Endodermal cell (in vitro differentiated cells): Measurements from ENCODE around the gene VILL. TPM values are rescaled to one million over a fixed set of nuclear protein-coding genes. Genes with fewer than 3 reads are reported as not detected.
"Not testable (repeated sequence)": the region's sequence is repeated elsewhere in the genome, so short reads cannot be mapped to it uniquely, and the experiment has no call there.

Source experiments
- DNase-seq: peaks from one replicate; pipeline ENCODE4 v3.0.0-alpha.2; 2017
- H3K27ac ChIP-seq: 2 replicates; pipeline ENCODE4 v1.5.1; 2013; ENCODE audit warnings: mild to moderate bottlenecking, low read depth, low read length, moderate library complexity
- H3K27me3 ChIP-seq: 2 replicates; pipeline ENCODE4 v1.6.1; 2013; ENCODE audit warnings: mild to moderate bottlenecking, low read length, moderate library complexity; ENCODE audit not compliant: insufficient read depth, control insufficient read depth, poor library complexity, severe bottlenecking
- H3K36me3 ChIP-seq: 2 replicates; pipeline ENCODE4 v1.7.0; 2013; ENCODE audit warnings: mild to moderate bottlenecking, low read length, moderate library complexity; ENCODE audit not compliant: control insufficient read depth, insufficient read depth
- H3K4me1 ChIP-seq: one replicate; pipeline ENCODE4 v1.7.0; 2013; ENCODE audit warnings: low read length; ENCODE audit not compliant: control insufficient read depth, insufficient read depth
- H3K4me3 ChIP-seq: 2 replicates; pipeline ENCODE4 v1.5.1; 2013; ENCODE audit warnings: mild to moderate bottlenecking, low read length, moderate library complexity
- H3K9ac ChIP-seq: 2 replicates; pipeline ENCODE4 v1.6.1; 2013; ENCODE audit warnings: mild to moderate bottlenecking, low read length, moderate library complexity; ENCODE audit not compliant: poor library complexity, severe bottlenecking; ENCODE audit errors: extremely low read depth
- H3K9me3 ChIP-seq: 2 replicates; pipeline ENCODE4 v1.6.1; 2013; ENCODE audit warnings: mild to moderate bottlenecking, low read length, moderate library complexity; ENCODE audit not compliant: control insufficient read depth
- H3K27ac Mint-ChIP-seq: 2 replicates; pipeline ENCODE4 v1.8.0; 2020; ENCODE audit warnings: mixed read lengths
- H3K27me3 Mint-ChIP-seq: 2 replicates; pipeline ENCODE4 v1.8.0; 2021; ENCODE audit warnings: mild to moderate bottlenecking, mixed read lengths; ENCODE audit not compliant: insufficient read depth
- H3K36me3 Mint-ChIP-seq: 2 replicates; pipeline ENCODE4 v1.8.0; 2020; ENCODE audit warnings: low read depth, mixed read lengths
- H3K4me1 Mint-ChIP-seq: 2 replicates; pipeline ENCODE4 v1.8.0; 2020; ENCODE audit warnings: mixed read lengths
- H3K4me3 Mint-ChIP-seq: 2 replicates; pipeline ENCODE4 v1.8.0; 2020; ENCODE audit warnings: mild to moderate bottlenecking, moderate library complexity, mixed read lengths
- H3K9me3 Mint-ChIP-seq: 2 replicates; pipeline ENCODE4 v1.8.0; 2020; ENCODE audit warnings: mild to moderate bottlenecking, mixed read lengths
- CTCF ChIP-seq: fragments of 200-600 bp; sonication (generic); conservative IDR thresholded peaks from 2 replicates; pipeline ENCODE4 v1.5.0; 2021; ENCODE audit warnings: antibody characterized with exemption, mild to moderate bottlenecking
- WGBS, 2 experiments: methylation state at CpG; one replicate each; pipeline versions ENCODE4 v1.1.5 to v1.1.7; 2013; ENCODE audit warnings: missing lambda C conversion rate in 2 of 2, mixed read lengths in 1 of 2; ENCODE audit not compliant: insufficient coverage in 1 of 2, insufficient read length in 1 of 2; 5-methylcytosine and 5-hydroxymethylcytosine counted together
- microRNA-seq: library from miRNA; unstranded; fragments of <30 nt; microRNA quantifications from one replicate; pipeline ENCODE4 v1.2.0, GENCODE V29; 2020; ENCODE audit warnings: borderline microRNAs expressed
- total RNA-seq, 2 donors: library from RNA; stranded (reverse); fragmentation: NEBNext Ultra II Directional in 1 of 2; extraction: Animal tissue kit (Norgen Biotek cat#: 25700) in 1 of 2; gene quantifications; 2 replicates in 1 of 2; 3 replicates in 1 of 2; pipeline ENCODE4 v1.2.1, GENCODE V29; 2021

Gene VILL
- total RNA-seq, 2 donors from 2014 or later, result 16.0 to 21.3 TPM

DNA sequence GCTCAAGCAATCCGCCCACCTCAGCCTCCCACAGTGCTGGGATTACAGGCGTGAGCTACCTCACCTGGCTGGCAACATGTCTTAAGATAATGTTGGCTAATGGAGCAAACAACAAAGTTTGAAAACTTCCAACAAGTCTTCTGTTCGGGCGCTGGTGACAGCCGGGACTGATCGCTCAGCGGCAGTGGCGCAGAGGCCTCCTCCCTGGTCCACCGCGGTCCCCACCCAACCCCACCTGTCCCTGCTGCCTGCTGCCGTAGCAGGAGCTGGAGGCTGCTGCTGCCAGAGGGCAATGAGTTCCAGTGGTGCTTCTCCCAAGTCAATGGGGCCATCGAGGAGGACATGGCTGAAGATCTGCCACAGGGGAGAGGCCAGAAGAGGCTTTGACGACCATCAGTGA lies 60.5 kb downstream of the VILL start:
- Mint-ChIP-seq H3K9me3 (peaks cover 35% of the 10 kb centered on the region), H3K27me3 (peaks cover 3% of the 10 kb centered on the region), H3K4me3 (no peak overlapping the region), H3K27ac (no peak overlapping the region), H3K4me1 (no peaks in the 10 kb centered on the region), H3K36me3 (peaks cover 11% of the 10 kb centered on the region)
- no peaks in the 10 kb centered on the region for H3K9me3 ChIP-seq
- no peak for TF ChIP-seq CTCF
- no peak overlapping the region for H3K27ac ChIP-seq
- H3K4me1 ChIP-seq, result no peaks in the 10 kb centered on the region
- H3K9ac ChIP-seq, result no peak overlapping the region
- H3K36me3 ChIP-seq, result no peaks in the 10 kb centered on the region
- no peak for DNase-seq
- H3K4me3 ChIP-seq, result no peak overlapping the region
- 87 to 95% methylated on average over 2 to 13 of the region's 13 CpGs for WGBS, 2 experiments
- H3K27me3 ChIP-seq, result no peaks in the 10 kb centered on the region

GRCh38 chr3:38053286-38053685 lies 62.7 kb downstream of the VILL start:
- not testable (repeated sequence) for H3K9ac ChIP-seq, H3K27ac ChIP-seq, H3K4me3 Mint-ChIP-seq, H3K4me3 ChIP-seq, H3K4me1 ChIP-seq, H3K36me3 ChIP-seq, H3K27me3 Mint-ChIP-seq, H3K27ac Mint-ChIP-seq, H3K4me1 Mint-ChIP-seq, H3K9me3 ChIP-seq, H3K27me3 ChIP-seq, DNase-seq
- Mint-ChIP-seq H3K9me3 (peaks cover 35% of the 10 kb centered on the region), H3K36me3 (peaks cover 11% of the 10 kb centered on the region)
- WGBS, 2 experiments, result 94% methylated on average over 18 of the region's 32 CpGs; no CpG with 5 or more reads in 1 of the 2 experiments

- H3K9me3 Mint-ChIP-seq, result peaks cover 35% of the 10 kb centered on the region
- H3K4me1 Mint-ChIP-seq, H3K36me3 ChIP-seq, H3K27ac Mint-ChIP-seq, H3K27ac ChIP-seq, H3K4me3 ChIP-seq, H3K27me3 Mint-ChIP-seq, H3K9me3 ChIP-seq, DNase-seq, H3K4me3 Mint-ChIP-seq, H3K9ac ChIP-seq, H3K4me1 ChIP-seq, H3K27me3 ChIP-seq: not testable (repeated sequence)
- H3K36me3 Mint-ChIP-seq, result peaks cover 11% of the 10 kb centered on the region
- 91 to 95% methylated on average over 4 to 5 of the region's 9 CpGs for WGBS, 2 experiments
These were observed 63.4 kb downstream of the VILL start for GRCh38 chr3:38053813-38054498.

DNA sequence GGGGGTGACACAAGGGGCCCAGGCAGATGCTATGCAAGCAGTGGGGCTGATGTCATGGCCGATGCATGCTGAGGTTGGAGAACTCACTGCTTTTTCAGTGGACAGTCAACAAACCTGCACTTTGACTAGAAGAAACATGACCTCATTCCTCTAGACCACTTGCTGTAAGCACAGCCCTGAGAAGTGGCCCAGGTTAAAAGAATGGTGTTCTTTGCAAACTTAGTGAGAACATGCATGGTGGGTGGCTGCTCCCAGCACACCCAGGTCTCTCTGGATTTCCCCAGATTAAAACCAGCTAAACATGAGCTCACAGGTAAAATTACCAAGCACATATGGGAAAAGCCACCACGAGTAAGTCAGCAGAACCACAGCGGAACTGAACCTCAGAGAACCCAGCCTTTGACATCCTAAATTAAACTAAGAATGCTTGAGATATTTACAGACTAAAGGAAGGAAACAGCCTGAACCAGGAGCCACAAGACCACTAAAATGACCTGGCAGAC lies 64.0 kb downstream of the VILL start:
- Histone ChIP-seq H3K9me3 (no peaks in the 10 kb centered on the region), H3K27me3 (no peaks in the 10 kb centered on the region), H3K9ac (no peak overlapping the region), H3K36me3 (no peaks in the 10 kb centered on the region), H3K4me1 (no peaks in the 10 kb centered on the region), H3K4me3 (no peak overlapping the region), H3K27ac (no peak overlapping the region)
- no peak for DNase-seq
- Mint-ChIP-seq H3K27me3 (peaks cover 3% of the 10 kb centered on the region), H3K4me3 (no peak overlapping the region), H3K27ac (no peak overlapping the region), H3K36me3 (peaks cover 11% of the 10 kb centered on the region), H3K9me3 (peaks cover 35% of the 10 kb centered on the region), H3K4me1 (no peaks in the 10 kb centered on the region)
- 17 to 83% methylated on average over 1 to 3 of the region's 3 CpGs for WGBS, 2 experiments
- no peak for TF ChIP-seq CTCF

Small RNAs within 50 kb of the gene (microRNA-seq; reads per million reads assigned to microRNA genes)
- gene MIR26A1, result 1.0 reads per million

Other genes starting within 250 kb of the VILL start
- gene CTDSPL, start 128.9 kb upstream of the VILL start, total RNA-seq, result 10 to 100 TPM; 27.8 to 30.7 TPM
- 10 to 100 TPM; 54.3 to 66.6 TPM for gene PLCD1, start 38.9 kb downstream of the VILL start, total RNA-seq
- gene DLEC1, start 48.4 kb downstream of the VILL start, total RNA-seq, result 1 to 10 TPM; 3.9 to 6.0 TPM
- gene ACAA1, start 146.3 kb downstream of the VILL start, total RNA-seq, result 10 to 100 TPM; 40.1 to 43.7 TPM
- 10 to 100 TPM; 16.2 to 18.8 TPM for gene MYD88, start 147.9 kb downstream of the VILL start, total RNA-seq
- gene OXSR1, start 174.8 kb downstream of the VILL start, total RNA-seq, result 10 to 100 TPM; 41.9 to 55.5 TPM